HepG2 (cell line): Measurements from ENCODE around the gene ROMO1. TPM values are rescaled to one million over a fixed set of nuclear protein-coding genes. Genes with fewer than 3 reads are reported as not detected.

Experiments
- CEBPZ ChIP-seq: IDR thresholded peaks from 2 replicates; pipeline ENCODE4 v1.6.1; 2012; ENCODE audit warnings: low read length, improper control_type of control experiment
- E2F5 ChIP-seq: sonication (generic); formaldehyde crosslinking; conservative IDR thresholded peaks from 2 replicates; pipeline ENCODE4 v1.4.0; 2020; ENCODE audit warnings: missing genetic modification reagents
- GTF3A ChIP-seq: sonication (generic); formaldehyde crosslinking; conservative IDR thresholded peaks from 2 replicates; pipeline ENCODE4 v1.4.0; 2020; ENCODE audit warnings: mild to moderate bottlenecking, missing genetic modification reagents
- HMG20A ChIP-seq: IDR thresholded peaks from 2 replicates; pipeline ENCODE4 v1.6.1; 2016; ENCODE audit warnings: borderline replicate concordance
- KDM2A ChIP-seq: sonication (generic); formaldehyde crosslinking; IDR thresholded peaks from 2 replicates; pipeline ENCODE4 v1.4.0; 2020; ENCODE audit warnings: low read depth, missing genetic modification reagents, borderline replicate concordance
- MAFK ChIP-seq, 2 experiments: IDR thresholded peaks in 1 of 2; conservative IDR thresholded peaks in 1 of 2; 2 replicates each; pipeline ENCODE4 v1.6.1; 2011; ENCODE audit warnings: improper control_type of control experiment in 2 of 2, low read length in 2 of 2
- MEIS2 ChIP-seq: sonication (generic); formaldehyde crosslinking; IDR thresholded peaks from 2 replicates; pipeline ENCODE4 v1.9.0; 2021; ENCODE audit warnings: mild to moderate bottlenecking, missing genetic modification reagents
- MXD4 ChIP-seq: IDR thresholded peaks from 2 replicates; pipeline ENCODE4 v1.6.1; 2016; ENCODE audit warnings: mild to moderate bottlenecking, missing biosample characterization, missing genetic modification reagents
- PHF20 ChIP-seq: sonication (generic); formaldehyde crosslinking; IDR thresholded peaks from 2 replicates; pipeline ENCODE4 v1.5.0; 2020; ENCODE audit warnings: mild to moderate bottlenecking, missing genetic modification reagents
- SIN3A ChIP-seq: IDR thresholded peaks from 2 replicates; pipeline ENCODE4 v1.6.1; 2011; ENCODE audit warnings: low read depth, mild to moderate bottlenecking, control low read depth, low read length, borderline replicate concordance
- SMC3 ChIP-seq: IDR thresholded peaks from 2 replicates; pipeline ENCODE4 v1.6.1; 2011; ENCODE audit warnings: low read length, improper control_type of control experiment
- TAF1 ChIP-seq: sonication (generic); formaldehyde crosslinking; IDR thresholded peaks from 2 replicates; pipeline ENCODE4 v1.4.0; 2020; ENCODE audit warnings: missing genetic modification reagents
- TCF12 ChIP-seq, 2 experiments: fragments of 450-650 bp in 1 of 2; sonication (generic) in 1 of 2; formaldehyde crosslinking in 1 of 2; IDR thresholded peaks; 2 replicates each; pipeline versions ENCODE4 v1.6.1 to v1.8.0; 2017 to 2022; ENCODE audit warnings: antibody characterized with exemption in 1 of 2, mild to moderate bottlenecking in 1 of 2, missing genetic modification reagents in 1 of 2, moderate library complexity in 1 of 2
- TCF7L2 ChIP-seq: IDR thresholded peaks from 2 replicates; pipeline ENCODE4 v1.6.1; 2011; ENCODE audit warnings: mild to moderate bottlenecking, low read depth, low read length, moderate library complexity
- U2AF1 ChIP-seq: fragments of 200-400 bp; formaldehyde crosslinking; optimal IDR thresholded peaks from 2 replicates; pipeline ENCODE3; 2017; ENCODE audit warnings: mild to moderate bottlenecking, low read depth, low read length
- ZBTB43 ChIP-seq: sonication (generic); formaldehyde crosslinking; conservative IDR thresholded peaks from 2 replicates; pipeline ENCODE4 v1.4.0; 2020; ENCODE audit warnings: missing genetic modification reagents
- ZC3H4 ChIP-seq: sonication (generic); formaldehyde crosslinking; IDR thresholded peaks from 2 replicates; pipeline ENCODE4 v1.4.0; 2020; ENCODE audit warnings: missing genetic modification reagents, borderline replicate concordance
- ZFY ChIP-seq: sonication (generic); formaldehyde crosslinking; IDR thresholded peaks from 2 replicates; pipeline ENCODE4 v1.4.0; 2020; ENCODE audit warnings: missing genetic modification reagents
- ZMAT3 ChIP-seq: sonication (generic); formaldehyde crosslinking; conservative IDR thresholded peaks from 2 replicates; pipeline ENCODE4 v1.7.0; 2021; ENCODE audit warnings: missing genetic modification reagents
- ZNF160 ChIP-seq: sonication (generic); formaldehyde crosslinking; IDR thresholded peaks from 2 replicates; pipeline ENCODE4 v1.8.0; 2022; ENCODE audit warnings: mild to moderate bottlenecking, inconsistent platforms, missing genetic modification reagents
- ZNF816 ChIP-seq: sonication (generic); formaldehyde crosslinking; IDR thresholded peaks from 2 replicates; pipeline ENCODE4 v1.8.0; 2022; ENCODE audit warnings: missing genetic modification reagents, mild to moderate bottlenecking, borderline replicate concordance
- polyA plus RNA-seq, 8 experiments: library from polyadenylated mRNA; depleted of rRNA in 3 of 8; stranded (reverse) in 7 of 8; unstranded in 1 of 8; fragments of >200 nt; fragmentation: Illumina TruSeq in 4 of 8; extraction: Trizol in 4 of 8; gene quantifications; 2 replicates each; pipeline versions ENCODE4 v1.2.1 to v1.2.3, GENCODE V29; 2011 to 2016; ENCODE audit warnings: low read depth in 4 of 8, missing spikeins in 1 of 8, mixed read lengths in 1 of 8; ENCODE audit not compliant: insufficient read depth in 1 of 8
- total RNA-seq, 5 experiments: library from RNA; depleted of rRNA; stranded (reverse); fragments of >200 nt; fragmentation: Illumina TruSeq; extraction: Trizol; gene quantifications; 2 replicates each; pipeline ENCODE4 v1.2.3, GENCODE V29; 2016; ENCODE audit warnings: low read depth in 1 of 5
- TF ChIP-seq, protein P1 (sequence below): sonication (generic); formaldehyde crosslinking; conservative IDR thresholded peaks from 2 replicates; pipeline ENCODE4 v1.4.0; 2020; ENCODE audit warnings: missing genetic modification reagents

The ROMO1 gene
- total and polyA plus RNA-seq, 2 of the 13 experiments (the other 11 are each of a cell fraction or from before 2014, with no cell fraction given), result 636 to 755 TPM

DNA sequence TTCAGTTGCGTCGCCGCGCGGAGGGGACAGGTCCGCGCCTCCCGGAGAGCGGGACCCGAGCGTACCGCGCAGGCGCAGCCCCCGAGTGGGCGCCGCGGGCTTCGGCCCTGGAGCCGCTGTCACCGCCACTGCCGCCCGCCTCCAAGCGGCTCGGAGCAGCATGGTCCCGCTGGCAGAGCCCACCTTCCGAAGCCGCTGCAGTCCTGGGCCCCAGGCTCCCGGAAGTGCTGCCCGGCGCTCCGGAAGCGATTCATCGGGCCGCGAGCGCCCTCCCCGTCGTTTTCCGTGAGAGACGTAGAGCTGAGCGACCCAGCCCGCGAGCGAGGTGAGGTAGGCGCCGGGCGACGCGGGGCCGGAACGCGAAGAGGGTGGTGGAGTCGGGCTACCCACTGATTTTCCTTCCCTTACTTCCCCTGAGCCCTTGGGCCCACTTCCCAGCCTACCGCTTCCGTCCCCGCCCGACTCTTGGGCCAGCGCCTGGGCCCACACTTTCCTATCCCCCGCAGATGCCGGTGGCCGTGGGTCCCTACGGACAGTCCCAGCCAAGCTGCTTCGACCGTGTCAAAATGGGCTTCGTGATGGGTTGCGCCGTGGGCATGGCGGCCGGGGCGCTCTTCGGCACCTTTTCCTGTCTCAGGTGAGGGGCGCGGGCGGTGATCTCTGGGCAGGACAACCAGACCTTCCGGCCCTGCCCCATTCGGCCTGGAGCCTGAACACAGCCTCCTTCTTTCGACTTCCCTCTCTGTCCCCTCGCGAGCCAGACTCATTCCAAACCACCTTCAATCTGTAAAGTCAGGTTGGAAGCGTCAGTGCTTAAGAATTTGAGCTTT, at the start of gene ROMO1, which contains the start of gene NFS1 (continued):
- TF ChIP-seq CEBPZ (no peak), ZNF816 (CRISPR knock-in tag) (peak; percentile 98), SMC3 (no peak; the same call in 1 of the 2 replicates), E2F5 (CRISPR knock-in tag) (peak; percentile 84), HMG20A (peak; percentile 8; the same call in 1 of the 2 replicates), KDM2A (CRISPR knock-in tag) (peak; percentile 100), SIN3A (peak; percentile 97), TCF12 (IDR thresholded peaks at IDR 0.05) (no peak), TCF12 (CRISPR knock-in tag; IDR thresholded peaks at IDR 0.05) (peak; percentile 86), MEIS2 (CRISPR knock-in tag) (peak; percentile 80), U2AF1 (no peak), ZC3H4 (CRISPR knock-in tag) (no peak), PHF20 (peak; percentile 100), ZNF160 (CRISPR knock-in tag) (peak; percentile 93), GTF3A (CRISPR knock-in tag) (peak; percentile 64; the same call in 1 of the 2 replicates), TAF1 (CRISPR knock-in tag) (peak; percentile 98), MAFK (conservative IDR thresholded peaks at IDR 0.05 in 1 of 2, IDR thresholded peaks at IDR 0.05 in 1 of 2; ENCODE audit: low read length in 2 of 2) (no peak), ZMAT3 (peak; percentile 97), TCF7L2 (no peak), MXD4 (CRISPR knock-in tag) (peak; percentile 99), ZFY (CRISPR knock-in tag) (peak; percentile 99), ZBTB43 (CRISPR knock-in tag) (peak; percentile 94)
- TF ChIP-seq, protein P1, sequence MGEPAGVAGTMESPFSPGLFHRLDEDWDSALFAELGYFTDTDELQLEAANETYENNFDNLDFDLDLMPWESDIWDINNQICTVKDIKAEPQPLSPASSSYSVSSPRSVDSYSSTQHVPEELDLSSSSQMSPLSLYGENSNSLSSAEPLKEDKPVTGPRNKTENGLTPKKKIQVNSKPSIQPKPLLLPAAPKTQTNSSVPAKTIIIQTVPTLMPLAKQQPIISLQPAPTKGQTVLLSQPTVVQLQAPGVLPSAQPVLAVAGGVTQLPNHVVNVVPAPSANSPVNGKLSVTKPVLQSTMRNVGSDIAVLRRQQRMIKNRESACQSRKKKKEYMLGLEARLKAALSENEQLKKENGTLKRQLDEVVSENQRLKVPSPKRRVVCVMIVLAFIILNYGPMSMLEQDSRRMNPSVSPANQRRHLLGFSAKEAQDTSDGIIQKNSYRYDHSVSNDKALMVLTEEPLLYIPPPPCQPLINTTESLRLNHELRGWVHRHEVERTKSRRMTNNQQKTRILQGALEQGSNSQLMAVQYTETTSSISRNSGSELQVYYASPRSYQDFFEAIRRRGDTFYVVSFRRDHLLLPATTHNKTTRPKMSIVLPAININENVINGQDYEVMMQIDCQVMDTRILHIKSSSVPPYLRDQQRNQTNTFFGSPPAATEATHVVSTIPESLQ (CRISPR knock-in tag), result peak; percentile 91; the same call in 1 of the 2 replicates
